Right cardiac atrium (tissue), 5 donors: ENCODE data around the gene ANKLE2. TPM values are rescaled to one million over a fixed set of nuclear protein-coding genes. Genes with fewer than 3 reads are reported as not detected.

Experiments used
- ATAC-seq, 2 donors: fragments of 200-7000 bp; cut with Tn5 transposase; one replicate each; pipeline versions ENCODE4 v1.8.0 to v1.9.1; 2020; ENCODE audit warnings: moderate library complexity in 2 of 2, mild to moderate bottlenecking in 1 of 2
- DNase-seq, 3 donors: peaks; one replicate each; pipeline ENCODE4 v3.0.0-alpha.2; 2020
- H3K27ac ChIP-seq: one replicate; pipeline ENCODE4 v1.5.1; 2013; ENCODE audit warnings: mild to moderate bottlenecking, low read length, control low read depth, moderate library complexity
- H3K27me3 ChIP-seq: one replicate; pipeline ENCODE4 v1.6.1; 2013; ENCODE audit not compliant: control insufficient read depth, insufficient read depth
- H3K4me1 ChIP-seq: one replicate; pipeline ENCODE4 v1.6.1; 2013; ENCODE audit warnings: low read length; ENCODE audit not compliant: control insufficient read depth, insufficient read depth
- H3K4me3 ChIP-seq: one replicate; pipeline ENCODE4 v1.5.1; 2013; ENCODE audit warnings: low read length, control low read depth
- H3K9me3 ChIP-seq: one replicate; pipeline ENCODE4 v1.6.1; 2013; ENCODE audit warnings: low read length; ENCODE audit not compliant: control insufficient read depth
- WGBS: extraction: QIAGEN DNeasy Blood & Tissue Kit; methylation state at CpG from one replicate; pipeline ENCODE4 v1.1.7; 2013; 5-methylcytosine and 5-hydroxymethylcytosine counted together
- intact Hi-C, 4 donors: fragments of 100-400 bp; cut with DNase I; formaldehyde crosslinking; loops; one replicate each; pipeline versions ENCODE4 v1.11.0 to v1.14.0; 2022 to 2023
- polyA plus RNA-seq: library from polyadenylated mRNA; stranded (reverse); fragments of 200-250 nt; gene quantifications from one replicate; pipeline ENCODE4 v1.2.3, GENCODE V29; 2013
- total RNA-seq, 4 donors: library from RNA; stranded (reverse); fragmentation: NEBNext Ultra II Directional; extraction: Animal tissue kit (Norgen Biotek cat#: 25700); gene quantifications; one replicate each; pipeline ENCODE4 v1.2.1, GENCODE V29; 2021
- donor health status: healthy with polysubstance abuse.
- donor health status: DM: no; HTN: yes; CAD: no.
- donor health status: DM: no; HTN: no; CAD: no.
- donor health status: DM: no; HTN: yes; CAD: no; lungs with severe emphysema.
- donor health status: DM: yes; HTN: yes; CAD: no.

The ANKLE2 gene
- total and polyA plus RNA-seq, 5 donors, result 17.7 to 34.1 (median 25.0) TPM

DNA sequence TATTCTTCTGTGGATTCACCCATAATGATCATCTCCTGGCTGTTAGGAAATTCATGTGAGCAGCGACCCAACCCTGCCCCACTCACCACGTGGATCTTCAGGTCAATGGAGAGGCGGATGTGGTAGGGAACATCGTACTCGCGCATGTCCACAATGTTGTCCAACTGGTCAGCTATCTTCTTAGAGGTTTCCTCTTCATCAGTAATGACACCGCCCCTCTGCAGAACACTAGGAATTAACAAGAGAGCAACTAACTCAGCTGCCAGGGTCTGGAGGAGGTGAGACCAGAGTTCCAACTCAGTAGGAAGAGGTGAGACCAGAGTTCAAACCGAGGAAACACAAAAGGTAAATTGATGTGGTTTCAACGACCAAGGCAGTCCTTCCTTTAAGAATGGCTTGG, 84.1 kb downstream of the ANKLE2 start:
- Histone ChIP-seq H3K4me3 (no peak overlapping the region), H3K27me3 (no peaks in the 10 kb centered on the region), H3K27ac (no peak overlapping the region), H3K9me3 (no peaks in the 10 kb centered on the region), H3K4me1 (no peaks in the 10 kb centered on the region)
- WGBS, result 92% methylated on average over 9 of the region's 9 CpGs
- ATAC-seq, result no peak
- intact Hi-C loops, result no loop called here
- DNase-seq, result no peak

DNA sequence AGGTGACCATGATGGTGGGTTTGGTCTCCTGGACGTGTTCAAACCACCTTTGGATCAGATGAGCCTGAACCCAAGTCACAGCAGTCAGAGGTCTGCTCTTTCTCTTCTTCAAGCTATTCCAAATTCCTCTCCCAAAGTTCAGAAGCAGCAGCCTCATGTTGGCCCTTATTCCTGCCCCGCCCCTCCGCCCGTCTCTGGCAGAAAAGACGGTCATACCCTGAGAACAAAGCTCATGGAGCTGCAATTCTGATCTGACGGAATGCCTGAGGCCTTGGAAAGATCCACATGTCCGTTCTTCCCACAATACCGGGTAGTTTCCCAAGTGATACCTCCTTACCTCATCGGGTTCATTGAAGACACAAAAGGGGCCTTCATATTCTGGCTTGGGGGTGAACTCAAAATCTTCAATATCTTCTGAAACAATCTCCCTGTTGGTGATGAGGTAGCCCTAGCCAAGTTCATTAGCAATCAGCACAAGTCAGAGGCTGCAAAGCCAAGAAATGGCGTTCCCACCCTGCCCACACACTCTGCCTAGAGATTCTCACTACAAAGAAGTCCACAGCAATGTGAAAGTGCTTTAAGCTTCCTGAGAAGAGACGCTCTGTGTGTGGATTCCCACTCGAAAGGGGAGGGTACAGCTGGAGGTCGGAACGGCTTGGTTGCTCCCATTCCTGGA, 85.7 kb downstream of the ANKLE2 start:
- no peaks in the 10 kb centered on the region for H3K9me3 ChIP-seq
- WGBS, result 94% methylated on average over 14 of the region's 14 CpGs
- no peaks in the 10 kb centered on the region for H3K4me1 ChIP-seq
- ATAC-seq (no peak), DNase-seq (no peak)
- no peak overlapping the region for H3K27ac ChIP-seq
- H3K27me3 ChIP-seq, result no peaks in the 10 kb centered on the region
- no peak overlapping the region for H3K4me3 ChIP-seq
- intact Hi-C loops, result no loop called here

Other genes with a start within 250 kb of the ANKLE2 start
- not detected for gene LRCOL1, start 151.2 kb downstream of the ANKLE2 start, total RNA-seq
- gene LRCOL1, start 151.2 kb downstream of the ANKLE2 start, polyA plus RNA-seq, result not detected
- gene P2RX2, start 143.1 kb downstream of the ANKLE2 start, total RNA-seq, result not detected
- not detected for gene P2RX2, start 143.1 kb downstream of the ANKLE2 start, polyA plus RNA-seq
- 10 to 100 TPM; 13.0 to 22.1 (median 15.8) TPM for gene POLE, start 74.5 kb downstream of the ANKLE2 start, total RNA-seq
- gene POLE, start 74.5 kb downstream of the ANKLE2 start, polyA plus RNA-seq, result 10.6 TPM
- 10 to 100 TPM; 21.6 to 40.1 (median 36.3) TPM for gene PXMP2, start 74.2 kb downstream of the ANKLE2 start, total RNA-seq
- 36.8 TPM for gene PXMP2, start 74.2 kb downstream of the ANKLE2 start, polyA plus RNA-seq
- 10 to 100 TPM; 21.2 to 24.0 (median 23.2) TPM for gene PGAM5, start 51.0 kb downstream of the ANKLE2 start, total RNA-seq
- gene PGAM5, start 51.0 kb downstream of the ANKLE2 start, polyA plus RNA-seq, result 15.1 TPM
- gene GOLGA3, start 67.0 kb upstream of the ANKLE2 start, total RNA-seq, result 10 to 100 TPM; 28.0 to 49.8 (median 37.2) TPM
- 14.6 TPM for gene GOLGA3, start 67.0 kb upstream of the ANKLE2 start, polyA plus RNA-seq
- gene CHFR, start 125.8 kb upstream of the ANKLE2 start, total RNA-seq, result 10 to 100 TPM; 15.3 to 27.6 (median 17.5) TPM
- gene CHFR, start 125.8 kb upstream of the ANKLE2 start, polyA plus RNA-seq, result 12.5 TPM
- 10 to 100 TPM in 3 of 4 donors, 1 to 10 TPM in 1; 9.7 to 17.4 (median 15.3) TPM for gene ZNF605, start 194.5 kb upstream of the ANKLE2 start, total RNA-seq
- gene ZNF605, start 194.5 kb upstream of the ANKLE2 start, polyA plus RNA-seq, result 6.5 TPM
- gene ZNF26, start 224.5 kb upstream of the ANKLE2 start, total RNA-seq, result 1 to 10 TPM; 4.3 to 6.3 (median 5.5) TPM
- gene ZNF26, start 224.5 kb upstream of the ANKLE2 start, polyA plus RNA-seq, result 2.3 TPM